HepG2 (cell line): ENCODE results near the gene LRGUK. TPM values are rescaled to one million over a fixed set of nuclear protein-coding genes. Genes with fewer than 3 reads are reported as not detected.

Source experiments
- ATAC-seq: fragments of 200-7000 bp; cut with Tn5 transposase; 3 replicates; pipeline ENCODE4 v1.9.1; 2020; ENCODE audit warnings: mild to moderate bottlenecking, moderate library complexity
- BruUV-seq: library from RNA; stranded (reverse); fragments of 400-500 nt; replicated peaks from 2 replicates; lab custom pipeline; 2021; lab: Mats Ljungman, UMichigan
- CTCF ChIA-PET: fragments of 300-600 bp; formaldehyde crosslinking; extraction: SDS; loops from one replicate; lab custom pipeline; 2021; ENCODE audit warnings: low total read pairs, inconsistent platforms, low intra/inter-chr PET ratio; lab: Yijun Ruan, JAX
- POLR2A ChIA-PET: fragments of 350-600 bp; sonication (Branson Sonifier 250); formaldehyde crosslinking; loops from one replicate; lab custom pipeline; 2020; ENCODE audit warnings: antibody characterized with exemption, inconsistent platforms; lab: Yijun Ruan, JAX
- DNase-seq: peaks from one replicate; pipeline ENCODE4 v3.0.0-alpha.2; 2015; ENCODE audit warnings: low spot score
- FAIRE-seq: peaks from 3 replicates; lab custom pipeline; 2011; peaks lifted over from hg19 to GRCh38; lab: Jason Lieb, UNC
- H2AFZ ChIP-seq: one replicate; pipeline ENCODE4 v1.6.1; 2011; ENCODE audit warnings: low read length, inconsistent platforms
- H3K27ac ChIP-seq: fragments of 300-600 bp; 3 replicates; pipeline ENCODE4 v1.8.0; 2011; ENCODE audit warnings: mixed run types, mild to moderate bottlenecking, mixed read lengths, low read length, inconsistent platforms; ENCODE audit not compliant: insufficient read depth; ENCODE audit errors: extremely low read length
- H3K27me3 ChIP-seq, 2 experiments: fragments of 200-600 bp in 1 of 2; 2 replicates in 1 of 2; 3 replicates in 1 of 2; pipeline versions ENCODE4 v1.6.0 to v1.8.0; 2011; ENCODE audit warnings: low read length in 2 of 2, mild to moderate bottlenecking in 2 of 2, moderate library complexity in 2 of 2, inconsistent platforms in 1 of 2; ENCODE audit not compliant: insufficient read depth in 2 of 2, control insufficient read depth in 1 of 2
- H3K36me3 ChIP-seq, 2 experiments: fragments of 200-600 bp in 1 of 2; replicated peaks in 1 of 2; 2 replicates in 1 of 2; 3 replicates in 1 of 2; pipeline versions ENCODE4 v1.5.1 to v1.8.0; 2011; ENCODE audit warnings: low read length in 2 of 2, inconsistent platforms in 1 of 2; ENCODE audit not compliant: insufficient read depth in 2 of 2, control insufficient read depth in 1 of 2
- H3K4me1 ChIP-seq: 2 replicates; pipeline ENCODE4 v1.5.1; 2012; ENCODE audit warnings: low read length, inconsistent platforms; ENCODE audit not compliant: insufficient read depth
- H3K4me2 ChIP-seq: 2 replicates; pipeline ENCODE4 v1.6.0; 2011; ENCODE audit warnings: low read depth, low read length, inconsistent platforms
- H3K4me3 ChIP-seq, 3 experiments: fragments of 200-600 bp in 1 of 3; sonication (generic), shearing (Covaris generic) in 1 of 3; replicated peaks in 1 of 3; 2 replicates each; pipeline ENCODE4 v1.5.1; 2011 to 2016; ENCODE audit warnings: low read length in 3 of 3, inconsistent platforms in 2 of 3, low read depth in 2 of 3, mild to moderate bottlenecking in 2 of 3, control low read depth in 1 of 3, mixed read lengths in 1 of 3; ENCODE audit not compliant: insufficient read depth in 1 of 3
- H3K79me2 ChIP-seq: one replicate; pipeline ENCODE4 v1.6.1; 2011; ENCODE audit warnings: low read length, inconsistent platforms; ENCODE audit not compliant: insufficient read depth
- H3K9ac ChIP-seq: 2 replicates; pipeline ENCODE4 v1.6.0; 2011; ENCODE audit warnings: mild to moderate bottlenecking, low read depth, low read length, inconsistent platforms; ENCODE audit not compliant: insufficient read depth
- H3K9me3 ChIP-seq: 2 replicates; pipeline ENCODE4 v1.5.1; 2012; ENCODE audit warnings: mild to moderate bottlenecking, low read length
- H4K20me1 ChIP-seq: 2 replicates; pipeline ENCODE4 v1.6.0; 2011; ENCODE audit warnings: inconsistent platforms, mild to moderate bottlenecking, low read length, moderate library complexity; ENCODE audit not compliant: insufficient read depth
- ATF7 ChIP-seq, 2 experiments: fragments of 450-650 bp in 1 of 2; sonication (generic) in 1 of 2; formaldehyde crosslinking in 1 of 2; IDR thresholded peaks; 2 replicates each; pipeline versions ENCODE4 v1.4.0 to v1.6.1; 2016 to 2020; ENCODE audit warnings: antibody characterized with exemption in 1 of 2, mild to moderate bottlenecking in 1 of 2, missing genetic modification reagents in 1 of 2
- CEBPB ChIP-seq: IDR thresholded peaks from 2 replicates; pipeline ENCODE4 v1.6.1; 2011; ENCODE audit warnings: low read depth, low read length, improper control_type of control experiment, borderline replicate concordance
- KLF9 ChIP-seq: IDR thresholded peaks from 2 replicates; pipeline ENCODE4 v1.6.1; 2016; ENCODE audit warnings: low read depth
- PCBP2 ChIP-seq: fragments of 200-400 bp; formaldehyde crosslinking; optimal IDR thresholded peaks from 2 replicates; pipeline ENCODE3; 2018; ENCODE audit warnings: low read length, low read depth; ENCODE audit not compliant: poor library complexity, severe bottlenecking
- ZKSCAN5 ChIP-seq: sonication (generic); formaldehyde crosslinking; IDR thresholded peaks from 2 replicates; pipeline ENCODE4 v1.5.1; 2020; ENCODE audit warnings: mild to moderate bottlenecking, missing genetic modification reagents
- WGBS: methylation state at CpG from one replicate; pipeline ENCODE4 v1.1.6; 2017; ENCODE audit warnings: low lambda C conversion rate; 5-methylcytosine and 5-hydroxymethylcytosine counted together
- in situ Hi-C: cut with HindIII; loops from 2 replicates; pipeline ENCODE4 v1.10.0; 2017; ENCODE audit warnings: low pct_unique_long_range_greater_than_20kb; ENCODE audit not compliant: extremely low pct_ligation_motif_present
- intact Hi-C: fragments of 100-400 bp; cut with micrococcal nuclease; formaldehyde crosslinking; loops from one replicate; pipeline ENCODE4 v1.10.0; 2022; ENCODE audit not compliant: unreplicated experiment
- polyA plus RNA-seq, 8 experiments: library from polyadenylated mRNA; depleted of rRNA in 3 of 8; stranded (reverse) in 7 of 8; unstranded in 1 of 8; fragments of >200 nt; fragmentation: Illumina TruSeq in 4 of 8; extraction: Trizol in 4 of 8; gene quantifications; 2 replicates each; pipeline versions ENCODE4 v1.2.1 to v1.2.3, GENCODE V29; 2011 to 2016; ENCODE audit warnings: low read depth in 4 of 8, missing spikeins in 1 of 8, mixed read lengths in 1 of 8; ENCODE audit not compliant: insufficient read depth in 1 of 8
- total RNA-seq, 5 experiments: library from RNA; depleted of rRNA; stranded (reverse); fragments of >200 nt; fragmentation: Illumina TruSeq; extraction: Trizol; gene quantifications; 2 replicates each; pipeline ENCODE4 v1.2.3, GENCODE V29; 2016; ENCODE audit warnings: low read depth in 1 of 5
- TF ChIP-seq, protein P1 (sequence below): sonication (generic); formaldehyde crosslinking; IDR thresholded peaks from 2 replicates; pipeline ENCODE4 v1.8.0; 2022; ENCODE audit warnings: mild to moderate bottlenecking, missing genetic modification reagents, borderline replicate concordance
- TF ChIP-seq, protein P2 (sequence below): IDR thresholded peaks from 2 replicates; pipeline ENCODE4 v1.6.1; 2012; ENCODE audit warnings: inconsistent platforms
- TF ChIP-seq, protein P3 (sequence below): sonication (generic); formaldehyde crosslinking; IDR thresholded peaks from 2 replicates; pipeline ENCODE4 v1.4.0; 2020; ENCODE audit warnings: missing genetic modification reagents, borderline replicate concordance
- TF ChIP-seq, protein P4 (sequence below): sonication (generic); formaldehyde crosslinking; IDR thresholded peaks from 2 replicates; pipeline ENCODE4 v1.8.1; 2023; ENCODE audit warnings: missing genetic modification reagents, mild to moderate bottlenecking, borderline replicate concordance
- TF ChIP-seq, protein P5 (sequence below), 2 experiments: IDR thresholded peaks; 2 replicates each; pipeline ENCODE4 v1.6.1; 2011 to 2012; ENCODE audit warnings: low read length in 2 of 2, borderline replicate concordance in 1 of 2, low read depth in 1 of 2, mild to moderate bottlenecking in 1 of 2, moderate library complexity in 1 of 2
- TF ChIP-seq, protein P6 (sequence below): sonication (generic); formaldehyde crosslinking; IDR thresholded peaks from 2 replicates; pipeline ENCODE4 v1.4.0; 2020; ENCODE audit warnings: missing genetic modification reagents, borderline replicate concordance

LRGUK gene
- total and polyA plus RNA-seq, 2 of the 13 experiments (the other 11 are each of a cell fraction or from before 2014, with no cell fraction given): 0.18 to 0.20 TPM

DNA sequence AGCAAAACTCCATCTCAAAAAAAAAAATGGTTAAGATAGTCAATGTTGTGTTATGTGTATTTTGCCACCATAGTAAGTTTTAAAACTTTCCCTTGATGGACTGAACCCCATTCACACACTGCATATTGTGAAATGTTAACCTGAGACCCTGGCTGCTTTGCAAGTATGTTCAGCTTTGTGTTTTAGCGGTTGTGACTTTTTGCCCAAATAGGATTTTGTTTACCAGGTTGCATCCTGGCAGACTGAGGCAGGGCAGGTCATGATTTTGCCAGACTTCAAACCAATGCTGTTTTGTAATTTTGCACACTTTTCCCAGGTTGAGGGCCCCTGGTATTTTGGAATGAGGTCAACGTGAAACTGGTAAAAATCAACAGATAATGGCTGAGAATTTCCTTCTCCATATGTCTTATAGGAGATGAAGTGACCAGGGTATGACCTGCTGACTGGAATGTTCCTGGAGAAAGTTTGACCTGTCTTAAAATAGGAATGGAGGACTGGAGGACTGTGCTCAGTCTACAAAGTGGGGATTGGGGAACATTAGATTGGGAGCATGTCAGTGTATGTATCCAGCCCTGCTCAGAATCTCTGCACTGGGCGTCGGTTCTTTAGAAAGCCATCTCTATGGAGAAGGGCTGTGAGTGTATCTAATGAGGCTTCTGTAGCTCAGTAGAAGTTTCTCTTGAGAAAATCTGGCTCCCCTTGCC, 76.2 kb downstream of the LRGUK start:
- ChIA-PET POLR2A (no interaction called here), CTCF (no interaction called here)
- FAIRE-seq: no peak
- intact Hi-C loops (no loop called here), in situ Hi-C loops (no loop called here)
- BruUV-seq: no TSS peak
- Histone ChIP-seq H3K27me3 (peaks cover 1 to 13% of the 10 kb centered on the region in 2 experiments; a peak in 2 of 5 replicates), H3K9me3 (no peaks in the 10 kb centered on the region), H3K4me1 (no peaks in the 10 kb centered on the region), H4K20me1 (no peaks in the 10 kb centered on the region), H3K4me3 (no peak overlapping the region), H3K79me2 (no peaks in the 10 kb centered on the region), H3K36me3 (no peaks in the 10 kb centered on the region), H2AFZ (no peak overlapping the region), H3K9ac (no peak overlapping the region), H3K4me2 (no peak overlapping the region), H3K27ac (no peak overlapping the region)
- no peak for DNase-seq
- ATAC-seq: no peak
- WGBS: 0% methylated on average over 3 of the region's 4 CpGs
- TF ChIP-seq KLF9 (CRISPR knock-in tag): no peak
- no peak for TF ChIP-seq CEBPB
- TF ChIP-seq, protein P1, sequence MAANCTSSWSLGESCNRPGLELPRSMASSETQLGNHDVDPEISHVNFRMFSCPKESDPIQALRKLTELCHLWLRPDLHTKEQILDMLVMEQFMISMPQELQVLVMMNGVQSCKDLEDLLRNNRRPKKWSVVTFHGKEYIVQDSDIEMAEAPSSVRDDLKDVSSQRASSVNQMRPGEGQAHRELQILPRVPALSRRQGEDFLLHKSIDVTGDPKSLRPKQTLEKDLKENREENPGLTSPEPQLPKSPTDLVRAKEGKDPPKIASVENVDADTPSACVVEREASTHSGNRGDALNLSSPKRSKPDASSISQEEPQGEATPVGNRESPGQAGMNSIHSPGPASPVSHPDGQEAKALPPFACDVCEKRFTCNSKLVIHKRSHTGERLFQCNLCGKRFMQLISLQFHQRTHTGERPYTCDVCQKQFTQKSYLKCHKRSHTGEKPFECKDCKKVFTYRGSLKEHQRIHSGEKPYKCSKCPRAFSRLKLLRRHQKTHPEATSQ (CRISPR knock-in tag): no peak
- TF ChIP-seq, protein P2, sequence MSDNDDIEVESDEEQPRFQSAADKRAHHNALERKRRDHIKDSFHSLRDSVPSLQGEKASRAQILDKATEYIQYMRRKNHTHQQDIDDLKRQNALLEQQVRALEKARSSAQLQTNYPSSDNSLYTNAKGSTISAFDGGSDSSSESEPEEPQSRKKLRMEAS: no peak
- TF ChIP-seq, protein P3, sequence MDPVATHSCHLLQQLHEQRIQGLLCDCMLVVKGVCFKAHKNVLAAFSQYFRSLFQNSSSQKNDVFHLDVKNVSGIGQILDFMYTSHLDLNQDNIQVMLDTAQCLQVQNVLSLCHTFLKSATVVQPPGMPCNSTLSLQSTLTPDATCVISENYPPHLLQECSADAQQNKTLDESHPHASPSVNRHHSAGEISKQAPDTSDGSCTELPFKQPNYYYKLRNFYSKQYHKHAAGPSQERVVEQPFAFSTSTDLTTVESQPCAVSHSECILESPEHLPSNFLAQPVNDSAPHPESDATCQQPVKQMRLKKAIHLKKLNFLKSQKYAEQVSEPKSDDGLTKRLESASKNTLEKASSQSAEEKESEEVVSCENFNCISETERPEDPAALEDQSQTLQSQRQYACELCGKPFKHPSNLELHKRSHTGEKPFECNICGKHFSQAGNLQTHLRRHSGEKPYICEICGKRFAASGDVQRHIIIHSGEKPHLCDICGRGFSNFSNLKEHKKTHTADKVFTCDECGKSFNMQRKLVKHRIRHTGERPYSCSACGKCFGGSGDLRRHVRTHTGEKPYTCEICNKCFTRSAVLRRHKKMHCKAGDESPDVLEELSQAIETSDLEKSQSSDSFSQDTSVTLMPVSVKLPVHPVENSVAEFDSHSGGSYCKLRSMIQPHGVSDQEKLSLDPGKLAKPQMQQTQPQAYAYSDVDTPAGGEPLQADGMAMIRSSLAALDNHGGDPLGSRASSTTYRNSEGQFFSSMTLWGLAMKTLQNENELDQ (CRISPR knock-in tag): no peak
- TF ChIP-seq, protein P4, sequence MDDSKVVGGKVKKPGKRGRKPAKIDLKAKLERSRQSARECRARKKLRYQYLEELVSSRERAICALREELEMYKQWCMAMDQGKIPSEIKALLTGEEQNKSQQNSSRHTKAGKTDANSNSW (CRISPR knock-in tag): no peak
- TF ChIP-seq ATF7 (IDR thresholded peaks at IDR 0.05): no peak
- TF ChIP-seq ATF7 (CRISPR knock-in tag; IDR thresholded peaks at IDR 0.05): no peak
- TF ChIP-seq, protein P5, sequence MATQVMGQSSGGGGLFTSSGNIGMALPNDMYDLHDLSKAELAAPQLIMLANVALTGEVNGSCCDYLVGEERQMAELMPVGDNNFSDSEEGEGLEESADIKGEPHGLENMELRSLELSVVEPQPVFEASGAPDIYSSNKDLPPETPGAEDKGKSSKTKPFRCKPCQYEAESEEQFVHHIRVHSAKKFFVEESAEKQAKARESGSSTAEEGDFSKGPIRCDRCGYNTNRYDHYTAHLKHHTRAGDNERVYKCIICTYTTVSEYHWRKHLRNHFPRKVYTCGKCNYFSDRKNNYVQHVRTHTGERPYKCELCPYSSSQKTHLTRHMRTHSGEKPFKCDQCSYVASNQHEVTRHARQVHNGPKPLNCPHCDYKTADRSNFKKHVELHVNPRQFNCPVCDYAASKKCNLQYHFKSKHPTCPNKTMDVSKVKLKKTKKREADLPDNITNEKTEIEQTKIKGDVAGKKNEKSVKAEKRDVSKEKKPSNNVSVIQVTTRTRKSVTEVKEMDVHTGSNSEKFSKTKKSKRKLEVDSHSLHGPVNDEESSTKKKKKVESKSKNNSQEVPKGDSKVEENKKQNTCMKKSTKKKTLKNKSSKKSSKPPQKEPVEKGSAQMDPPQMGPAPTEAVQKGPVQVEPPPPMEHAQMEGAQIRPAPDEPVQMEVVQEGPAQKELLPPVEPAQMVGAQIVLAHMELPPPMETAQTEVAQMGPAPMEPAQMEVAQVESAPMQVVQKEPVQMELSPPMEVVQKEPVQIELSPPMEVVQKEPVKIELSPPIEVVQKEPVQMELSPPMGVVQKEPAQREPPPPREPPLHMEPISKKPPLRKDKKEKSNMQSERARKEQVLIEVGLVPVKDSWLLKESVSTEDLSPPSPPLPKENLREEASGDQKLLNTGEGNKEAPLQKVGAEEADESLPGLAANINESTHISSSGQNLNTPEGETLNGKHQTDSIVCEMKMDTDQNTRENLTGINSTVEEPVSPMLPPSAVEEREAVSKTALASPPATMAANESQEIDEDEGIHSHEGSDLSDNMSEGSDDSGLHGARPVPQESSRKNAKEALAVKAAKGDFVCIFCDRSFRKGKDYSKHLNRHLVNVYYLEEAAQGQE (IDR thresholded peaks at IDR 0.05; ENCODE audit: borderline replicate concordance in 1 of 2, low read depth in 1 of 2, low read length in 2 of 2): no peak
- no peak for TF ChIP-seq PCBP2
- no peak for TF ChIP-seq ZKSCAN5 (CRISPR knock-in tag)
- TF ChIP-seq, protein P6, sequence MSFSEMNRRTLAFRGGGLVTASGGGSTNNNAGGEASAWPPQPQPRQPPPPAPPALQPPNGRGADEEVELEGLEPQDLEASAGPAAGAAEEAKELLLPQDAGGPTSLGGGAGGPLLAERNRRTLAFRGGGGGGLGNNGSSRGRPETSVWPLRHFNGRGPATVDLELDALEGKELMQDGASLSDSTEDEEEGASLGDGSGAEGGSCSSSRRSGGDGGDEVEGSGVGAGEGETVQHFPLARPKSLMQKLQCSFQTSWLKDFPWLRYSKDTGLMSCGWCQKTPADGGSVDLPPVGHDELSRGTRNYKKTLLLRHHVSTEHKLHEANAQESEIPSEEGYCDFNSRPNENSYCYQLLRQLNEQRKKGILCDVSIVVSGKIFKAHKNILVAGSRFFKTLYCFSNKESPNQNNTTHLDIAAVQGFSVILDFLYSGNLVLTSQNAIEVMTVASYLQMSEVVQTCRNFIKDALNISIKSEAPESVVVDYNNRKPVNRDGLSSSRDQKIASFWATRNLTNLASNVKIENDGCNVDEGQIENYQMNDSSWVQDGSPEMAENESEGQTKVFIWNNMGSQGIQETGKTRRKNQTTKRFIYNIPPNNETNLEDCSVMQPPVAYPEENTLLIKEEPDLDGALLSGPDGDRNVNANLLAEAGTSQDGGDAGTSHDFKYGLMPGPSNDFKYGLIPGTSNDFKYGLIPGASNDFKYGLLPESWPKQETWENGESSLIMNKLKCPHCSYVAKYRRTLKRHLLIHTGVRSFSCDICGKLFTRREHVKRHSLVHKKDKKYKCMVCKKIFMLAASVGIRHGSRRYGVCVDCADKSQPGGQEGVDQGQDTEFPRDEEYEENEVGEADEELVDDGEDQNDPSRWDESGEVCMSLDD: no peak
